Spinal cord (tissue), 10 donors: ENCODE data around the gene TBC1D22A. TPM values are rescaled to one million over a fixed set of nuclear protein-coding genes. Genes with fewer than 3 reads are reported as not detected.

Experiments
- DNase-seq, 6 donors: peaks; one replicate each; pipeline versions ENCODE4 v3.0.0 to v3.0.0-alpha.2; 2013 to 2015; ENCODE audit warnings: low spot score in 6 of 6, low read depth in 4 of 6
- H3K27ac ChIP-seq: one replicate; pipeline ENCODE4 v1.5.1; 2013; ENCODE audit warnings: low read depth, low read length, control low read depth
- H3K27me3 ChIP-seq: one replicate; pipeline ENCODE4 v1.6.1; 2013; ENCODE audit warnings: low read length; ENCODE audit not compliant: control insufficient read depth, insufficient read depth
- H3K36me3 ChIP-seq: one replicate; pipeline ENCODE4 v1.6.1; 2013; ENCODE audit warnings: low read length; ENCODE audit not compliant: control insufficient read depth, insufficient read depth
- H3K4me1 ChIP-seq: one replicate; pipeline ENCODE4 v1.6.1; 2013; ENCODE audit warnings: low read length; ENCODE audit not compliant: control insufficient read depth, insufficient read depth
- H3K4me3 ChIP-seq: one replicate; pipeline ENCODE4 v1.5.1; 2013; ENCODE audit warnings: low read depth, low read length, control low read depth
- H3K9me3 ChIP-seq: one replicate; pipeline ENCODE4 v1.6.1; 2013; ENCODE audit warnings: low read length; ENCODE audit not compliant: control insufficient read depth, insufficient read depth
- WGBS: methylation state at CpG from one replicate; pipeline ENCODE4 v1.1.5; 2013; ENCODE audit warnings: missing lambda C conversion rate; ENCODE audit not compliant: insufficient coverage; 5-methylcytosine and 5-hydroxymethylcytosine counted together
- polyA plus RNA-seq, 2 donors: library from polyadenylated mRNA; unstranded; fragments of 120-200 nt; gene quantifications; one replicate each; pipeline ENCODE4 v1.2.1, GENCODE V29; 2013; ENCODE audit not compliant: insufficient read length in 2 of 2
- total RNA-seq, 2 donors: library from RNA; depleted of rRNA in 1 of 2; stranded (reverse); fragments of 120-200 nt in 1 of 2; fragments of >200 nt in 1 of 2; gene quantifications; one replicate each; pipeline versions ENCODE4 v1.2.3 to v1.2.4, GENCODE V29; 2013 to 2014
- donor health status: healthy.

TBC1D22A gene
- total and polyA plus RNA-seq, 4 donors = 7.1 to 14.6 (median 10.8) TPM

DNA sequence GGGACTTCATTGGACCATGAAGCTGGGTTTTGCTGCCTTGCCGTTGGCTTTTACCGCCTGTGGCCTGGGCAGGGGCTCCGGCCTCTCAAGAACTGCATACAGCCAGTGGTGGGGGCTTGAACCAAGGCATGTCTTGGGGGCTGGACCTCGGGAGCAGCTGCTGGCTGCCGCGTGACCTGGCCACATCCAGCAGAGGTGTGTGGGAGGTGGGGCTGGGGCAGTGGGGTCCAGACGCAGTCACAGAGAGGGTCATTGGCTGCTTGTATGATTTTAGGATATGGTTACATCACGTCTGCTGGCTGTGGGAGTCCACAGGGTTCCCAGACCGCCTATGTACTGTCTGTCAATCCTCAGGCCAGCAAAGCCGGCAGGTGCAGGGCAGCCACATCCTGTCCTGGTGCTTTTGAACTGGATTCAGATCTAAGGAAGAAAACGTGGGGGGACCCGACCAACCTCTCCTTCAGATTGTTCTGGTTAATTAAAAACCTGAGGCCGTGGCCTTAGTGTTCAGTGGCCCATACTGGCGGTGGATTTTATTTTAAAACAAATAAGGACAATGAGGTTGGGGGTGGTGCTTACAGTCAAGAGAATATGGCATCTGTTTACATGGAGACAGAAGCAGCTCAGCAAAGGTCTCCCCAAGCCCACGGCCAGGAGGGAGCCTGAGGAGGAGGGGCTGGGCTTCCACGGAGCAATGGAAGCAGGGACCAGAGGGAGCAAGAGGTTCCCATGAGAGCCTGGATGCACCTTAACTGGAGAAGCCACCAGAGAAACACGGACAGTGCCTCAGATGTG, 426.0 kb downstream of the TBC1D22A start:
- Histone ChIP-seq H3K27ac (no peak overlapping the region), H3K36me3 (peaks cover 3% of the 10 kb centered on the region), H3K4me1 (peaks cover 15% of the 10 kb centered on the region), H3K9me3 (peaks cover 9% of the 10 kb centered on the region), H3K4me3 (no peak overlapping the region), H3K27me3 (no peaks in the 10 kb centered on the region)
- DNase-seq = no peak
- WGBS = 77% methylated on average over 16 of the region's 17 CpGs

- Histone ChIP-seq H3K36me3 (peaks cover 3% of the 10 kb centered on the region), H3K9me3 (peaks cover 9% of the 10 kb centered on the region), H3K4me3 (no peak overlapping the region), H3K4me1 (peaks cover 15% of the 10 kb centered on the region), H3K27me3 (no peaks in the 10 kb centered on the region), H3K27ac (no peak overlapping the region)
- DNase-seq = no peak
- WGBS = 90% methylated on average over 27 of the region's 35 CpGs
These were observed 426.8 kb downstream of the TBC1D22A start for GRCh38 chr22:47189056-47189916.

GRCh38 chr22:47190276-47190956, 428.0 kb downstream of the TBC1D22A start:
- Histone ChIP-seq H3K36me3 (peaks cover 3% of the 10 kb centered on the region), H3K27me3 (no peaks in the 10 kb centered on the region), H3K4me3 (no peak overlapping the region), H3K27ac (no peak overlapping the region), H3K4me1 (peaks cover 17% of the 10 kb centered on the region), H3K9me3 (peaks cover 8% of the 10 kb centered on the region)
- 88% methylated on average over 21 of the region's 23 CpGs for WGBS
- no peak for DNase-seq

GRCh38 chr22:47190957-47191670, 428.7 kb downstream of the TBC1D22A start:
- H3K27ac ChIP-seq = no peak overlapping the region
- peaks cover 22% of the 10 kb centered on the region for H3K4me1 ChIP-seq
- H3K4me3 ChIP-seq = no peak overlapping the region
- WGBS = 70% methylated on average over 10 of the region's 11 CpGs
- peak in 1 of 6 donors; percentile 53 for DNase-seq
- peaks cover 3% of the 10 kb centered on the region for H3K36me3 ChIP-seq
- H3K27me3 ChIP-seq = no peaks in the 10 kb centered on the region
- H3K9me3 ChIP-seq = peaks cover 3% of the 10 kb centered on the region

DNA sequence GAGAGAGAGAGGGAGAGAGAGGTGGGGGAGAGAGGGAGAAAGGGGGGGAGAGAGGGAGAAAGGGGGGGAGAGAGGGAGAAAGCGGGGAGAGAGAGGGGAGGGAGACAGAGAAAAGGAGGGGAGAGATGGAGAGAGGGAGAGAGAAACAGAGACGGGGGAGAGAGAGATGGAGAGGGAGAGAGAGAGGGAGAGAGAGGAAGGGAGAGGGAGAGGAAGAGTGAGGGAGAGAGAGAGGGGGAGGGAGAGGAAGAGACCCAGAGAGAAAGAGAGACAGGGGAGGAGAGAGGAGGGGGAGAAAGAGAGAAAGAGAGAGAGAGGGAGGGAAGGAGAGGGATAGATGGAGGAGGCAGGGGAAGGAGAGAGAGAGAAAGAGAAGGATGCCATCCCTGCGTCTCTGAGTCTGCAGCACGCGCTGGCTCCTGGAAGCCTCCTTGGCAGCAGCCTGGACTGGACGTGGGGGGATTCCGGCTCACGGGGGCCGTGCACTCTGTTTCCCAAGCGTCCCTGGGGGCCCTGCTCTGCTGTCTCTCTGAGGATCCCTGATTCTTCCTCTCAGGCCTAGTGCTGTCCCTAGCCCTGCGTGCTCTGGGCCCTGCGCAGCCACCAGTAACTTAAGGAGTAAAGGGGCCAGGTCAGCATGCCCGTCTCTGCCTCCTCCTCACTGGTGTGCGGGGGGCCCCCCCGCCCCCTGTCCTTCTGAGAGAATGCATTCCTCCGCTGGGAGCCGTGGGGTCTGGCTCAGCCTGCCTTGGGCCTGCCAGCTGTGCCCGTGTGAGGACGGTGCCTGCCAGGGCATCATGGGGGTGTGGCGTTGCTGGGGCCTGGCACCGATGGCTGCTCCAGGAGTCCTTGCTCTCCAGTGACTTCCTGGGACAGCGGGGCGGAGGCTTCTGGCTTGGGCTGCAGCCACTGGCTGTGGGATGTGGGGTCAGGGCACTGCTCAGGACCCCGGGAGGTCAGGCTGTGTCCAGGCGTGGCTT, 429.5 kb downstream of the TBC1D22A start:
- H3K4me3 ChIP-seq = no peak overlapping the region
- no peaks in the 10 kb centered on the region for H3K27me3 ChIP-seq
- 46% methylated on average over 23 of the region's 25 CpGs for WGBS
- peaks cover 3% of the 10 kb centered on the region for H3K36me3 ChIP-seq
- no peak overlapping the region for H3K27ac ChIP-seq
- DNase-seq = peak in 1 of 6 donors; percentile 39
- no peaks in the 10 kb centered on the region for H3K9me3 ChIP-seq
- peaks cover 22% of the 10 kb centered on the region for H3K4me1 ChIP-seq

DNA sequence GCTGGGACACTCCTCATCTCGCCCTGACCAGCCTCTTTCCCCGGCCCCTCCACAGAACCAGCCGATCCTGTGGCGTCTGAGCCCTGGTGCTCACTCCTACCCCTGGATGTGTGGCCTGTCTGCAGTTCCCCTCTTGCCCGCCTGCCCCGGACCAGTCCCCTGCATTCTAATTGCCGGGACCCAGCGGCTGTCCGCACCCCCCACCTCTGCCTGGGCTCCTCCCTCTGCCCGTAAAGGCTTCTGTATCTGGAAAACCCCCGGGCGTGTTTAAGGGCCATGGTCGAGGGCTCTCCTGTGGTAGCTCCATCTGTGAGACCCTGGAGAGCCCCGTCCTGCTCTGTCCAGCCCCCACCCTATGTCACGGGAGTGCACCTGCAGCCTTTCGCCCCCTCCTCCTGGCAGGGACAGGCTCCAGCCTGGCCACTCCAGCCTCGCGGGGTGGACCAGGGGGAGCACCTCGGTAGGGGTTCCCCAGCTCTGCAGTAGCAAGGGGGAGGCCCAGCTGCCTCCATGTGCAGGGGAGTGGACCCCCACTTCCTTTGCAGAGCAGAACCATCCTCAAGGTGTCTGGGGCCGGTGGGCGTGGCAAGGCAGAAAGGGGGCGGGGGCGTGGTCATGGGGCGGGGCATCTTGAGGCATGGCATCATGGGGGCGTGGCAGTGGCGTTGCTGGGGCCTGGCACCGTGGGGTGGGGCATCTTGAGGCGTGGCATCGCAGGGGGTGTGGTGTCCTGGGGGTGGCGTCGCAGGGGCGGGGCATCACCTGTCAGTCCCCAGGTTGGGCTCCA, 430.4 kb downstream of the TBC1D22A start:
- H3K27me3 ChIP-seq = no peaks in the 10 kb centered on the region
- H3K4me1 ChIP-seq = peaks cover 30% of the 10 kb centered on the region
- no peak overlapping the region for H3K4me3 ChIP-seq
- H3K9me3 ChIP-seq = no peaks in the 10 kb centered on the region
- WGBS = 82% methylated on average over 28 of the region's 32 CpGs
- no peak for DNase-seq
- no peak overlapping the region for H3K27ac ChIP-seq
- H3K36me3 ChIP-seq = peaks cover 3% of the 10 kb centered on the region

DNA sequence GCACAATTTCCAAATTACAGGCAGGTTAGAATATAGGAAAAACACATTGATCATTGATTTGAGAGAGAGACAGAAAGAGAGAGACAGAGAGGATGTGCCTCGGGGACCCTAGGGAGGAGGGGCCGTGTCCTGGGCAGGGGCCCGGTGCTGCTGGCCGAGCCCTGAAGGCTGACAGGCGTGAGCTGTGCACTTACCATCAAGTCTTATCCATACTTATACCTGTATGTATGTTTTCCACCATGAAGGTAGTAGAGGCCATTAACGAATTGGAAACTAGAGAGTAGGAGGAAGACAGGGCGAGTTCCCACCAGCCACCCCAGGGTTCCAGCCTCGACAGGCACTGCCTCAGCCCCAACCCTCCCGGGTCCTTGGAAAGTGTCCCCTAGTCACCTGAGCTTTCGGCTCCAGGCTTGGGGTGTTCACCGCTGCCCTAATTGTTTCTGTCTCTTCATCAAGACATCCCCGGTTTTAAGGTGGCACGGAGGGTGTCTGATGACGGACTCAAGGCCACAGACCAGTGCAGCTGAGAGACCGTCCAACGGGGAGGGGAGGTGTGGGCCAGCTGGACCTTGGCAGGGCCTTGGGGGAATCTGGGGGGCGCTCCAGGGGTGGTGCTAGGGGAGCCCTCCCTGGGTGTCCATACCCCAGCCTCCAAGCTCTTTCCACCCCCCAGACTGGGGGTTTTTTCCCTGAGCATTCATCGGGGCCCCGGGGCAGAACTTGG, 431.3 kb downstream of the TBC1D22A start:
- no peaks in the 10 kb centered on the region for H3K27me3 ChIP-seq
- H3K9me3 ChIP-seq = no peaks in the 10 kb centered on the region
- 95% methylated on average over 12 of the region's 19 CpGs for WGBS
- H3K4me1 ChIP-seq = peaks cover 33% of the 10 kb centered on the region
- peaks cover 3% of the 10 kb centered on the region for H3K36me3 ChIP-seq
- no peak for DNase-seq
- no peak overlapping the region for H3K4me3 ChIP-seq
- no peak overlapping the region for H3K27ac ChIP-seq
